Measurements from ENCODE around the gene GRIPAP1.

The GRIPAP1 gene, protein sequence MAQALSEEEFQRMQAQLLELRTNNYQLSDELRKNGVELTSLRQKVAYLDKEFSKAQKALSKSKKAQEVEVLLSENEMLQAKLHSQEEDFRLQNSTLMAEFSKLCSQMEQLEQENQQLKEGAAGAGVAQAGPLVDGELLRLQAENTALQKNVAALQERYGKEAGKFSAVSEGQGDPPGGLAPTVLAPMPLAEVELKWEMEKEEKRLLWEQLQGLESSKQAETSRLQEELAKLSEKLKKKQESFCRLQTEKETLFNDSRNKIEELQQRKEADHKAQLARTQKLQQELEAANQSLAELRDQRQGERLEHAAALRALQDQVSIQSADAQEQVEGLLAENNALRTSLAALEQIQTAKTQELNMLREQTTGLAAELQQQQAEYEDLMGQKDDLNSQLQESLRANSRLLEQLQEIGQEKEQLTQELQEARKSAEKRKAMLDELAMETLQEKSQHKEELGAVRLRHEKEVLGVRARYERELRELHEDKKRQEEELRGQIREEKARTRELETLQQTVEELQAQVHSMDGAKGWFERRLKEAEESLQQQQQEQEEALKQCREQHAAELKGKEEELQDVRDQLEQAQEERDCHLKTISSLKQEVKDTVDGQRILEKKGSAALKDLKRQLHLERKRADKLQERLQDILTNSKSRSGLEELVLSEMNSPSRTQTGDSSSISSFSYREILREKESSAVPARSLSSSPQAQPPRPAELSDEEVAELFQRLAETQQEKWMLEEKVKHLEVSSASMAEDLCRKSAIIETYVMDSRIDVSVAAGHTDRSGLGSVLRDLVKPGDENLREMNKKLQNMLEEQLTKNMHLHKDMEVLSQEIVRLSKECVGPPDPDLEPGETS

DNA sequence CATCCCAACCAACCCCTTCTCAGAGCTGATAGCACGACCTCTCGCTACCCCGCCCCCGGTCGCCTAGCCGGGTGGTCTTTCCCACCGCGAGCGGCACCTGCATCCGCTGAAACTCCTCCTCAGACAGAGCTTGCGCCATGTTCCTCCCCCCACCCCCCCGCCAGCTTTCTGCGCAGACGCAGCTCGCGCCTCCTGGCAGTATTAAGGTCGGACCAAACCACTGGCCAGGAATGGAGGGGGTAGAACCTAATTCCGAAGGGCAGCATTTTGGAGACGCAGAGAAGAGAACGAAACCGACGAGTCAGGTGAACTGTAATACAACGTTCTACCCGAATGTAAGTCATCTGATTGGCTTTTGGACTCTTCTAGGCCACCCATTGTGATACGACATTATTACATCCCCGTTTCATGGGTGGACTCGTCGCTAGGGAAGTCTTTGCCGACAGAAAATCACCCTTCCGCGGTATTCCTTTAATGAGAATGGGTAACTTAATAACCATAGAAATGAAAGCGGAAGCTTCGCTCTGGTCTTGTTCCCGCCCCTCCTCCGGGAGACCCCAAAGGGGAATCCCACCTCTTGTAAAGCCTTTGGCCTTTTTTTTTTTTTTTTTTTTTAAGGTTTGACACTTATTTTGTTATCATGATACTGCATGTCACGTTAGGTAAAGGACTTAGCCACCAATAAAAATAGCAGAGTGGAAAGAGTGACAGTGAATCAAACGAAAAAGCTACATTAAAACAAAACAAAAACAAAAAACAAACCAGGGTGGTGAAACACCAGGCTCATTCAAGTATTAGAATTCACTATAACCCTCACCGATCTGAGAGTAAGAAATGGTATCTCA, at the start of gene GRIPAP1:
Gene GRIPAP1, minus strand, starts transcription at position 174 of the 845 bp plus-strand sequence. Its CDS starts 35 bp downstream, at position 139.
- peak; percentile 79 for FAIRE-seq

DNA sequence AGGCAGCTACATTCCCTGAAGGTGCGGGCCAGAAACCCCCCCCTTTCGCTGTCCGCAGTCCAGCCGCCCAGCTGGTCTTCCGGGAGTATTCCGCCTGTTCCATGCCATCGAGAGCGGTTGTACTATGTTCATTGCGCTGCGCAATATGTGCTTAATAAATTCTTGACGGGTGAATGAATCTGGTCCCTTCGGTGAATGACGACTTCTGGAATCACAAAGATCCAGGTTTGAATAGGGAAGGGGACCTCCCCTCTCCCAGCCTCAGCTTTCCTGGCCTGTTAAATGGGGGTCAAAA, 41.9 kb upstream of the GRIPAP1 start:
- no peak for FAIRE-seq

DNA sequence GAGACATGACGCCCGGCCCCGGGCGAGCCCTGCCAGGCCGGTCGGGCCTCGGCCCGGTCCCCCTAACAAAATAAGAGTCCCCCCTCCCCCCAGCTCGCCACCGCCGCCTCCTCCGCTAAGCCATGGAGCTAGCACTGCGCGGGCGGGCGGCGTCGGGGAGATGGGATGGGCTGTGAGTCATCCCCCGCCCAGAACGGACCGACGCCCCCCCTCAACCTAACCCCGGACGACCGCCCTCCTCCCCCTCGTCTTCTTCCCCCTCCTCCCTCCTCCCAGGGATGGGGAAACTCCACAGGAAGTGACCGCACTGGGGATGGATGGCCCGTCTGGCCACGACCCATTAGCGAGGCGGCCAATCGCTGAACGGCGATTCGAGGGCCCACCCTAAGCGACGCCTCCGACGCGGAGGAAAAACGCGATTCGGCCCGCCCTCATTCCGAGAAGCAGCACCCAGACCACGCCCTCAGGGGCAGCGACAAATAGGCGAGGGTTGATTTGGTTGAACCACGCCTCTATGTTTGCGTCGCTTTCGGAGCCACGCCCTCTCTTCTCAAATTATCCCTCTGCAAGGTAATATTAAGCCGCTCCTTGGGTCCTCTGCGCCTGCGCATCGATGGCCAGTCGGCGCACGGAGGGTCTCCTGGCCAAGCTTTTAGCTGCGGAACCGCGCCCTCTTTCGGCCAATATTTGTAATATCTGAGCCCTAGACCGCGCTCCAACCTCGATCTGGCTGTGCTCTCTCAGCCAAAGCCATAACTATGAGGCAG, 41.3 kb upstream of the GRIPAP1 start, which contains the start of gene TFE3:
Gene TFE3, minus strand, starts transcription at position 138 of the 767 bp plus-strand sequence. Its CDS starts 131 bp downstream, at position 7.
- peak; percentile 92 for FAIRE-seq

DNA sequence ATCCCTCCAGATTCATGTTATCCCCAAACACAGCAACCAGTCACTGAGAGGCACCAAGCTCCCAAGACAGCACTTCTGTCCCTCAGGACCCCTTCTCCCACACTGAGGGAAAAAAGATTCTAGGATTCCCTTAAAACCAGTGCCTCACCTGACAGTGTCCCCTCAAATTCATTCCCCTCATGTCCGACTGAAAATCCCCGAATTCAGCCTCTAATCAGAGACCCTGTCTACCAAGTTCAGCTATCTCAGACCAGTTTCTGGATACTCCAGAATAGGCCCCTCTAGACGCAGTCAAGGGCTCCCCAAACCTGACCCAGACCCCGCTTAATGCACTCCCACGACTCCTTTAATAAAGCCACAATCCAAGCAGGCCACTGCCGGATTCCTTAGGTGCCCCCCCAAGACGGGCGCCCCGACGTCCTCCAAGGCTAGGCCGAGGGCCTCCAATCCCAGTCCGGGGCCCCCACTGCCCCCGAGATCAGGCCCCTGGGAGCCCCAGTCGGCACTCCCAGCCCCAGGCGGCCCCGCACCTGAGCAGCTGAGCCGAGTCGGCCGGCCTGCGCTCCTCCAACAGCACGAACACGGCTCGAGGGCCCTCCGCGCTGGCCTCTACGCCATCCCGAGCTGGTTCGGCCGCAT, 40.6 kb upstream of the GRIPAP1 start:
- FAIRE-seq = no peak

DNA sequence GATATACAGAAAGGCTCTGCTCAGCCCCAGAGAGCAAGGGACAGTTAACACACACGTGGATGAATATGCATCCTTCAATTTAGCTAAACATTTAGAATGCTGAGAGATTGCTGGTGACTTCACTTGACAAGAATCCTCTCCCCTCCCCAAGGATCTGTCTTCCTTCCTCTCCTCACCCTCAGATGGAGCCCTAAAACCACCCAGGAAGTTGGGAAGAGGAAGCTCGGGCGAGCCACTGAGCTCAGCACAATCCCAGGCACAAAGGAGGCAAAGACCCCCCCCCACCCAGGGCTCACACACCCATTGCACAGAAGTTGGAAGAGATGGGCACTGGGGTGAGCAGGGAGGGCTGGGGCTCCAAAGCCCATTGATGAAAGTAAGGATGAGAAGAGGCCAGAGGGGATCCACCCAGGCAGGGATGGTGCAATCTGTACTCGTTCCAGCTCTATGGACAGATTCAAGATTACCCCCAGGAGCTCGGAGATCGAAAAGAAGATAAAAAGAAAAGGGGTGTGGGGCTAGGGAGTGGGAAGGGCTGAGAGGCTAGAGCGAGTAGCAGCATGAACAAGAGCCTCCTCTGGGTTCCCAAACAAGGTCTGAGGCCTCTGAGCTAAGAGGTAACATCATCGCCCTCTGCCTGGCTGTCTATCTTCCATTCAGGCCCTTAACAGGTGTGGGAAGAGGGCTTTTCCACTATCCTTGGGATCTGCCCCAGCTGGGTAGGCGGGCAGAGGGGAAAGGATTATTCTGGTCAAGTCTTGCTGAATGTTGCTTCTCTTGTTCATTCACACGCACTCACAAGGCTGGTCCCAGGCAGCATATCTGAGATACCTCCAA, 39.9 kb upstream of the GRIPAP1 start:
- no peak for FAIRE-seq

DNA sequence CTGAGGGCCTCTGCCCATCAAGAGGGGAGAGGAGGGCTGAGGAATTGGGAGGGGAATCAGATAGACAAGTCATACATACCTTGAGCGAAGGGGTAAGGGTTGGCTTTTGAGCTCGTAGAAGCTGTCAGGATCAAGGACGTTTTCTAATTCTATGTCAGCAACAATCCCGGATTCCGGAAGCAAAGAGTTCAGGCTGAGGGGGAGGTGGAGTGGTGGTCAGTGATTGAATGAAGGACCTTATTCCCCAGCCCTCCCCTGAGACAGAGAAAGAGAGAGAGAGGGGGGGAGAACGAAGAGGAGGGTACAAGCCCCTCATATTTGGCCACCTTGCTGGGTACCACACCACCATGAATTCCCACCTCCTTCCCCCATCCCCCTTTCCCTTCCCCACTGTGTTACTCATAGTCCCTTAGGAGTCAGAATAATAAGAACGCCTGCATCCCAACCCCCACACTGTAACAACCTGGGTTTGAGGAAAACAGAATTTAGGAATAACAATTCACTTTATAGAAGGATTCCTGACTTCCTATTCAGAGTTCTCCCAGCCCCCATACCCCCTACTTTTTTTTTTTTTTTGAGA, 38.4 kb upstream of the GRIPAP1 start:
- FAIRE-seq = no peak

DNA sequence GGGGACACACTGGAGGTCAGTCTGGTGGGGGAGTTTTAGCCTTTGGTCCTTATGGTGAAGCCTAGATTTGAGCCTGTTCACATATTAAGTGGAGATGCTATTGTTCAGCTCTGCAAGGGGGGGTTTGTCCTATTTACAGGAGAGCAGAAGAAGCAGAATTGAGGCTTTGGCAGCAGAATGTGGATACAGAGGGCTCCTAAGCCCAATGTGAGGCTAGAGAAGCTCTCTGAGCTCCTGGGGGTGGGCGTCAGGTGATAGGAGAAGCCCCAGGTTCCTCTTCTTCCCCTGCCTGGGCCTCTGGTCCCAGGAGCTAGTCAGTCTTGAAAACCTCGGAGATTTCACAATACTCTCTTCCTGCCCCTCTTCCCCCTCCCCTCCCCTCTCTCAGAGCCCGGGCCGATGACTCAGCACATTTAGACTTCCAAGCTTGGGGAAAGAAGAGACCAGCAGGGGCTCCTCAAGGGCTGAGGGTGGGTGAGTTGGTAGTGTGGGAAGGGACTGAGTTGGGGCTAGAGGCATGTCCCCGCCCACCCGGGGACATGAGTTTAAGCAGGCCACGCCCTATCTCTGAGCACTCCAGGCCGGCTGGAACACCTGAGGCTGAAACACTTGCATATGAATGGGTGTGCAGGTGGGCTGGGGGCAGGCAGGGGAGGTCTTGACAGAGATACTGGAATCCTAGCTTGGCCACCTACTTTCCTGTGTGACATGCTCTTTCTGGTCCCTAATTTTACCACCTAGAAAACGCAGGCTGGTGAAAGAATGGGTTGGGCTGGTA, 37.7 kb upstream of the GRIPAP1 start:
- FAIRE-seq = no peak

DNA sequence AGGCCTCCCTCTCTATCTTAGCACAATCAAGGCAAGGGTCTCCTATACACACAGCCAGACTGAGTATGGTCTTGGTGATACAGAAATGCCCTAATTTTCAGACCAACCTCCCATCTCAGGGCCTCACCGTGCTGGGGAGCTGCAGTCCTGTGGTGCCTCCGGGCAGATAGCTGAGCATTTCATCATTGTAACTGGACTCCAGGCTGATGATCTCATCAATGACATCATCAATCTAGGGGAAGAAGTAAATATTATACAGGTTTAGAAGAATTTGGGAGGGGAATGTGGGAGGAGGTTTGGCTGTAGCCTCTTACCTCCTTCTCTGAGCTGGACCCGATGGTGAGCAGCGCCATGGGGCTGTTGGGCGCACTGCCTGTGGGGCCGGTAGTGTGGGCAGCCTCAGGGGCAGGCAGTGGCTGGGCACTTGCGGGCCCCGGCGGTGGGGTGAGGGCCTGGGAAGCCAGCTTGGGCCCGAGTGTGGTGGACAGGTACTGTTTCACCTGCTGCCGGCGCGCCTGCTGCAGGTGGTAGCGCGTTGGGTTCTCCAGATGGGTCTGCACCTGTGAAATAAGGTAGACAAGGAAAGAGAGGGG, 35.9 kb upstream of the GRIPAP1 start:
- FAIRE-seq = no peak

DNA sequence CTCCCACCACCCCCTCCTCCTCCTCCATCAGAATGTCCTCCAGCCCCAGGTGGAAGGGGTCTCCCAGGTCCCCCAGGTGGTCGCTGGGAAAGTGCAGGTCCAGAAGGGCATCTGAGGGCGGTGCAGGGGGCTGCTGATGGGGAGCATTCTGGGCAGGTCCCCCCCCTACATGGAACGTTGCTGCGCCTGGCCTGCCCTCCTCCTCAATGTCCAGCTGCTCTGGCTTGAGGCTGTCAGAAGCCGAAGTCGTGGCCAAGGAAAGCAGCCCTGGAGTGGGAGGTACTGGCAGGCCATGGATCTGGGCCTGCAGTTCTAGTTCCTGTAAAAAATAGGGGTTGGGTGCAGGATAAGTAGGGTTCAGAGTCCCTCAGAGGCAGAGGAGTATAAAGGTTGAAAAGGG, 28.2 kb upstream of the GRIPAP1 start:
- FAIRE-seq = no peak

DNA sequence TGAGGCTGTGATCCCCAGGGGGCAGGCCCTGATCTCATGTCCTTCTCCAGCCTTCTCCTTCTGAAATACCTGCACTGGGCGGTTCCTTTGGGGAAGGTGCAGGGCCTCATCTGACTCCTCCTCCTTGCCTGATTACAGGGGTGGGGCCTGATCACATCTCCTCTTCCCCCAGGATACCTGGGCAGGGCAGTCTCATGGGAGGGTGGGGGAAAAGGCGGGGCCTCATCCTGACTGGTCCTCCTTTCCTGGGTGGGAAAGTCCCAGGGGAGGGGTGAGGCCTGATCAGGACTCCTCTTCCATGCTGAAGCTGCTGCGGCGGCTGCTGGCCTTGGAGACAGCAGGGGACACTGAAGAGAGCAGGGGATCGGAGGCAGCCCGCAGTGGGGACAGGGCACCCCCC, 27.8 kb upstream of the GRIPAP1 start:
- no peak for FAIRE-seq

DNA sequence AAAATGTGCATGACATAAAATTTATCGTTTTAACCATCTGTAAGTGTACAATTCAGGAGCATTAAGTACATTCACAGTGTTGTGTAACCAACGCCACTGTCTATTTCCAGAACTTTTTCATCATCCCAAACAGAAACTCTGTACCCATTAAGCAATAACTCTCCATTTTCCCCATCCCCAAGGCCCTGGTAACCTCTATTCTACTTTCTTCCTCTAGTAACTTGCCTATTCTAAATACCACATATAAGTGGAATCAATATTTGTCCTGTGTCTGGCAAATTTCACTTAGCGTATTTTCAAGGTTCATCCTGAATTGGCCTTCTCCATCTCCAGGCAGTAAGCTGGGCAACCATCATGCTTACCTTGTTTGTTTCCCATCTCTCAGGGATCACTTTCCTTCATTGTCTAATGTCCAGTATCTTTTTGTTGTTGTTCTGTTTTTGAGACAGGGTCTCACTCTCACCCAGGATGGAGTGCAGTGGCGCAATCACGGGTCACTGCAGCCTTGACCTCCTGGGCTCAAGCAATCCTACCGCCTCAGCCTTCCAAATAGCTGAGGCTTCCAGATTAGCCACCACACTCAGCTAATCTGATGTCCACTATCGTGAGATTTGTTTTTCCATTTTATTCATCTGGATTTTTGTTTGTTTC, 17.7 kb upstream of the GRIPAP1 start:
- no peak for FAIRE-seq

DNA sequence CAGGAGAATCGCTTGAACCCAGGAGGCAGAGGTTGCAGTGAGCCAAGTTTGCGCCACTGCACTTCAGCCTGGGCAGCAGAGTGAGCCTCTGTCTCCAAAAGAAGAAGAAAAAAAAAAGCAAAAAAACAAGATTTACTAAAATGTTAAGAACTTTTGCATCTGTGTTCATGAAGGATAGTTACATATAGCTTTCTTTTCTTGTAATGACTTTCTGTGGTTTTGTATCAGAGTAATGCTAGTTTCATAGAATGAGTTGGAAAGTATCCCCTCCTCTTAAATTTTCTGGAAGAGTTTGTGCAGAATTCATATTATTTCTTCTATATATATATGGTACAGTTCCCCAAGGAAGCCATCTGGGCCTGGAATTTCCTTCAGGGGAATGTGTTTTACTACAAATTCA, 17.0 kb upstream of the GRIPAP1 start:
- FAIRE-seq = no peak

DNA sequence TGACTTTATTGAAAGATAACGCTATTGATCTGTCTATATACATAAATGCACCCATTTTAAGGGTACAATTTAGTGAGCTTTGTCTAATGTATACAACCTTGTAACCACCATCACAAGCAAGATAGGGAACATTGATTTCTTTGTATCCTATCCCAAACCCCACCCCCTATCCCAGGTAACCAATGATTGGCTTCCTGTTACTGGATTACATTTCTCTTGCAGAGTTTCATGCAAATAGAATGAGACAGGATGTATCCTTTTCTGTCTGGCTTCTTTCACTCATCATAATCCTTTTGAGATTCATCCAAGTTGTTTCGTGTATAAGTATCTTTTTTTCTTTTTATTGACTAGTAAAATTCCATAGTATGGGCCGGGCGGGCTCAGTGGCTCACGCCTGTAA, 1.6 kb upstream of the GRIPAP1 start:
- FAIRE-seq = no peak

DNA sequence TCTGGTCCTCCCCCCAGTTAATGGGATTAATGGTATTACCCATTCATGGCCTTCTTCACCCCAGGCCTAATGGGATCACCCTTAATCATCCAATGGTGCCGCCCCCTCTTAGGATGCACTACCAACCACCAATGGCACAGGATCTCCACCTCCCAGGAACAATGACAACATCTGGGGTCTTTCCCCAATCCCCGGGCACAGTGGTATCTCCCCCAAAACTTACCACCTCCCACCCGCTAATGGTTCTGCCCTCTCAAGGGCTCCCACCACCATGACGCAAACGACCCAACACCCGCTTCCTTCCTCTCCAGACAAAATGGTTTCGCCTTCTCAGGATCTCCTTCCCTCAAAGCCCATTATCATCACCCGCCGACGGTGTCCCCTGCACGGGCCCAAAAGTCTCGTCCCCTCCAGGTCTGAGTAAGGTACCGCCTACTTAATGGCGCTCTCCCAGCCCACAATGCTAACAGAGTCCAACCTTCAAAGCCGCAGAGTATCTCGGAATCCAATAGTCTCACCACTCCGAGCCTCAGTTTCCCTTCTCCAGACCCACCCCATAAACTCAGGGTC, 458 bp downstream of the GRIPAP1 start:
- no peak for FAIRE-seq

DNA sequence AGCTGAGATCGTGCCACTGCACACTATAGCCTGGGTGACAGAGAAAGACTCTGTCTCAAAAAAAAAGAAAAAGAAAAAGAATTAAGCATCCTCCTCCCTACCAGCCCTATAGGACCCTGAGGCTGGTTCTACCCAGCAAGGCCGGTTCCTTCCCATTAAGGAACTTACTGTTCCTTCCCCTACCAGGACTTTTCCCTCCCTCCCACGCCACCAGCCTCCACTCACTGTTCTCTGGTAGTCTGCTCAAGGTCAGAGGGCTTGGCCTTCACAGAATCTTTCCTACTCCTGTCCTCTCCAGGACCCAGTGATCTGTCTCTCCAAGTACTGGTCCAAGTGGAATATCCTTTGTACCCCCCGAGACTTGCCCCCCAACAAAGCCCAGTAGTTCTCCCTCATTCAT, 1.4 kb downstream of the GRIPAP1 start:
- no peak for FAIRE-seq

DNA sequence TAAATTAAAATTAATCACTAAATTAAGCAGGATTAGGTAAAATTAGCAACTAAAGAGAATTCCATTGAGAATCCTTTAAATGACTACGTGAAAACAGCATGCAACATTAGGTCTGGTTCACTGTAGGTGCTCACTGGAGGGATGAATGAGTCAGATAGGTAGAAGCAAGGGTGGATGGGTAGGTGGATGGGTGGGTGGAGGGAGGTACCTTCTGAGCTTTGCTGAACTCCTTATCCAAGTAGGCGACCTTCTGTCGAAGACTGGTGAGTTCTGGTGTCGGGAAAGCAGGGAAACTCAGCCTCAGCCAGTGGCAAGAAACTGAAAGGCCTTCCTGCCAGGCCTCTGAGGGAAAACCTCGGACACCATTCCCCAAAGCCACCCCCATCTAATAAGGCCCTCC, 3.0 kb downstream of the GRIPAP1 start:
- no peak for FAIRE-seq

DNA sequence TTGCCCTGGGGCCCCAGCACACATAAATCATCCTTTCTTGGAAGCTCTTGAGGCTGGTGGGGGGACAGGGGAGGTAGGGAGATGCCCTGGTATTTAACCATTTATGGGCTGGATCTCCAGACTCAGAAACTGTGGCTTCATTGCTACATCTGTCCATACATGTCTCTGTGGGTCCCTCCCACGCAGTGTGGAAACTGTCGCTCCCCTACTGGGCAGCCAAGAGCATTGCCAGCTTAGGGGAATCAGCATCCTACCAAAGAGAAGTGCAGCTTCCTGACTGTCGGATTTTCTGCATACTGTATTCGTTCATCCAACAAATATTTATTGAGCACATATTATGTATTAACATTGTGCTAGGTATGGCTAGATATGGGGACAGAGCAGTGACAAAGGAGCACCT, 3.7 kb downstream of the GRIPAP1 start:
- no peak for FAIRE-seq

DNA sequence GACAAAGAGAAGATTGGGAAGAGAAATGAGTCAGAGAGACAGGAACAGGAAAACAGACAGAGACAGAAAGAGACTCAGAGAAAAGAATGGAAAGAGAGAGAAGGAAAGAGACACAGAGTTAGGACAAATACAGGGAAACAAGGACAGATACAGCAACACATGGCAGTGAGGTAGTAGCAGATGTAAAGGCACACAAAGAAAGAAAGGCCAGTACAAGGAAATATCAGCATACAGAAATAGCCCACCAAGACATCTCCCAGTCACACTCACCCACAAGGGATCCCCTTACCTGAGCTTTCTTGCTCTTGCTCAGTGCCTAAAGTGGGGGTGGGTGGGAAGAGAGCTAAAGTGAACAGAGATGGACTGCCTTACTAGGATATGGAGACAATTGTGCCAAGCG, 4.2 kb downstream of the GRIPAP1 start:
- no peak for FAIRE-seq
